ENCODE results near the gene APBA2. TPM values are rescaled to one million over a fixed set of nuclear protein-coding genes. Genes with fewer than 3 reads are reported as not detected.

Gene APBA2
- total RNA-seq, 2 donors from 2014 or later = 0.77 to 1.0 TPM

DNA sequence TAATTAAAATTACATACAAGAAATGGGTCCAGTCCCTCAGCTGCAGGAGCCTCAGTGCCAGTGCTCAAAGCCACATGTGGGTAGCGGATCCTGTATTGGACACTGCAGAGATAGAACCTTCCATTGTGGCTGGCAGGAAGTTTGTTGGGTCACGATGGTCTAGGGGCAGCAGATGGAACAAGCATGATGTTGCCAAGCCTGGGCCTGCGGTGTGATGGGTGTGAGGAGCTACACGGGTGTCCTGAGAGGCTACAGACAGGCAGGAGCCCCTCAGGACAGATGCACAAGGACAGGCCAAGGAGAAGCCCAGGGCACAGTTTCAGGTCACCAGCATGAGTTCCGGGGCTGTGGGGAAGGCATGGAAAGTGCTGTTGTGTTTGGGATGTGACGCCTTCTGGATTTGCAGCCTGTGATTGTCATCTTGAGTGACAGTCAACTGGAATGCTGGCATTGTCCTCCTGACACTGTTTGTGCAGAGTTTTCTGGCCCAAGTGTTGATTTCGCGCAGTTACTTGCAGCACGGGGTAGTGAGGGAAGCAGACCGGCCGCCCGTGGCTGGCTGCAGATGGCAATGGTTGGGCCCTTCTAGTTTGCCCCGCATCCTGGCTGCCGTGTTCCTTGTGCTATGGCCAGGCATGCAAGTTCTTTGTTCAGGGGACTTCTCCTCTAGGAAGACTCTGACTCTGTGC, 206.7 kb downstream of the APBA2 start:
- H3K9me3 ChIP-seq = no peaks in the 10 kb centered on the region

DNA sequence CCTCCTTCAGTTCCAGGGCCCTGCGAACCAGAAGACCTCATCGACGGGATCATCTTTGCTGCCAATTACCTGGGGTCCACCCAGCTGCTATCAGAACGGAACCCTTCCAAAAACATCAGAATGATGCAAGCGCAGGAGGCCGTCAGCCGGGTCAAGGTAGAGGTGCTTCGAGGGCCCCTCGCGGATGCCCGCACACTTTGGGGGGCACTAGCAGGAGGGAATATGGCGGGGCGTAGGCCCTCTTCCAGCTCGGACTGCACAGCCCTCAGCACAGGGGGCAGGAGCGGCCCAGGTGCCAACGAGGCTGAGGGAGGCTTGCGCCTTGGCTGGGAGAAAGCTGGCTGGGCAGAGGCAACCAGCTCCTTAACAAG, 207.3 kb downstream of the APBA2 start:
- H3K4me1 ChIP-seq = no peaks in the 10 kb centered on the region
- no peak overlapping the region for H3K27ac ChIP-seq
- H3K4me3 ChIP-seq = no peak overlapping the region
- H3K9ac ChIP-seq (ENCODE audit: low read depth in 2 of 2, low read length in 2 of 2) = no peak overlapping the region
- DNase-seq = no peak
- H3K27me3 ChIP-seq = no peaks in the 10 kb centered on the region
- intact Hi-C loops (cut with DNase I) = no loop called here
- TF ChIP-seq, protein P1, sequence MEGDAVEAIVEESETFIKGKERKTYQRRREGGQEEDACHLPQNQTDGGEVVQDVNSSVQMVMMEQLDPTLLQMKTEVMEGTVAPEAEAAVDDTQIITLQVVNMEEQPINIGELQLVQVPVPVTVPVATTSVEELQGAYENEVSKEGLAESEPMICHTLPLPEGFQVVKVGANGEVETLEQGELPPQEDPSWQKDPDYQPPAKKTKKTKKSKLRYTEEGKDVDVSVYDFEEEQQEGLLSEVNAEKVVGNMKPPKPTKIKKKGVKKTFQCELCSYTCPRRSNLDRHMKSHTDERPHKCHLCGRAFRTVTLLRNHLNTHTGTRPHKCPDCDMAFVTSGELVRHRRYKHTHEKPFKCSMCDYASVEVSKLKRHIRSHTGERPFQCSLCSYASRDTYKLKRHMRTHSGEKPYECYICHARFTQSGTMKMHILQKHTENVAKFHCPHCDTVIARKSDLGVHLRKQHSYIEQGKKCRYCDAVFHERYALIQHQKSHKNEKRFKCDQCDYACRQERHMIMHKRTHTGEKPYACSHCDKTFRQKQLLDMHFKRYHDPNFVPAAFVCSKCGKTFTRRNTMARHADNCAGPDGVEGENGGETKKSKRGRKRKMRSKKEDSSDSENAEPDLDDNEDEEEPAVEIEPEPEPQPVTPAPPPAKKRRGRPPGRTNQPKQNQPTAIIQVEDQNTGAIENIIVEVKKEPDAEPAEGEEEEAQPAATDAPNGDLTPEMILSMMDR (IDR thresholded peaks at IDR 0.05) = no peak
- no peaks in the 10 kb centered on the region for H3K36me3 ChIP-seq
- no peaks in the 10 kb centered on the region for H3K9me3 ChIP-seq

More for the DNA sequence above, 206.7 kb downstream of the APBA2 start:
- no peak overlapping the region for H3K9ac ChIP-seq (ENCODE audit: low read depth in 2 of 2, low read length in 2 of 2)
- H3K4me1 ChIP-seq = no peaks in the 10 kb centered on the region
- no peak overlapping the region for H3K4me3 ChIP-seq
- no peaks in the 10 kb centered on the region for H3K27me3 ChIP-seq
- DNase-seq = no peak
- TF ChIP-seq, protein P1 (IDR thresholded peaks at IDR 0.05) = no peak
- intact Hi-C loops (cut with DNase I) = no loop called here
- H3K27ac ChIP-seq = no peak overlapping the region
- H3K36me3 ChIP-seq = no peaks in the 10 kb centered on the region

DNA sequence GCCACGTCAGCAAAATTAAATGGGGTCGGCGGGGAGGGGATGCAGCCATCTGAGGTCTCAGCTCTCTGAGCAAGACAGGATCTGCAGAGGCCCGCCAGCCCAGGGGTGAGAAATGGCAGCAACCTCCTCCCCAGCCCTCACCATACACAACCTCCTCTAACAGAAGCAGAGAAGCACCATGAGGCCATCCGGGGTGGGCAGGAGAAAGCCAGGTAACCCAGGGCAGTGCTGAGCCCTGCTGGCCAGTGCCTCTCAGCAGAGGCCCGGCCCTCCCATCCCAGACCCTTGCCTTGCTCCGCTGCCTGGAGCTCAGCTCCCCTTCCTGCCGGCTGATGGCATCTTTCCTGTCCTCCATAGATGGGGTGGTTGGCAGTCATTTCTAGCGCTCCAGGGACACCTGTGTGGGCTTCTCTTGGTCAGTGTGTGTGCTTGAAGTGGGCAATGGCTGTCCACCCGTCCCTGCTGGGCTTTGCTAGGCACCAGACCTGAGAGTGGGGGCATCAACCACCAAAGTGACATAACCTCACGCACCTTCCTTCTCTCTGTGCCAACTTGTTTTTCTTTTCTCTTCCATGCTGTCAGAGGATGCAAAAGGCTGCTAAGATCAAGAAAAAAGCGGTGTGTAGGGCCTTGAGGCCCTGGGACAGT, 208.0 kb downstream of the APBA2 start:
- Histone ChIP-seq H3K9me3 (no peaks in the 10 kb centered on the region), H3K27me3 (no peaks in the 10 kb centered on the region), H3K4me3 (no peak overlapping the region), H3K36me3 (no peaks in the 10 kb centered on the region), H3K4me1 (no peaks in the 10 kb centered on the region), H3K27ac (no peak overlapping the region), H3K9ac (ENCODE audit: low read depth in 2 of 2, low read length in 2 of 2) (no peak overlapping the region)
- DNase-seq = no peak
- intact Hi-C loops (cut with DNase I) = no loop called here
- TF ChIP-seq, protein P1 (IDR thresholded peaks at IDR 0.05) = no peak

DNA sequence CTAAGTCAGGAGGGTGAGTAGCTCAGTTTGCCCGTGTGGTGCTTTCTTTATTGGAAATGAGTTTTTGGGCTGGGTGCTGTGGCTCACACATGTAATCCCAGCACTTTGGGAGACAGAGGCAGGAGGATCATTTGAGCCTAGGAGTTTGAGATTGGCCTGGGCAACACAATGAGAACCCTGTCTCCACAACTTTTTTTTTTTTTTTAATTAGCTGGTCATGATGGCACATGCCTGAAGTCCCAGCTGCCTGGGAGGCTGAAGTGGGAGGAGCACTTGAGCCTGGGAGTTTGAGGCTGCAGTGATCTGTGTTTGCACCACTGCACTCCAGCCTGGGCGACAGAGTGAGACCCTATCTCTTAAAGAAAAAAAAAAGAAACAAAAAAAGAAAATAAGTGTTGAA, 208.9 kb downstream of the APBA2 start:
- H3K4me1 ChIP-seq = no peaks in the 10 kb centered on the region
- H3K36me3 ChIP-seq = no peaks in the 10 kb centered on the region
- H3K4me3 ChIP-seq = no peak overlapping the region
- intact Hi-C loops (cut with DNase I) = no loop called here
- H3K9me3 ChIP-seq = no peaks in the 10 kb centered on the region
- no peaks in the 10 kb centered on the region for H3K27me3 ChIP-seq
- no peak for DNase-seq
- H3K9ac ChIP-seq (ENCODE audit: low read depth in 2 of 2, low read length in 2 of 2) = no peak overlapping the region
- TF ChIP-seq, protein P1 (IDR thresholded peaks at IDR 0.05) = no peak
- H3K27ac ChIP-seq = no peak overlapping the region

DNA sequence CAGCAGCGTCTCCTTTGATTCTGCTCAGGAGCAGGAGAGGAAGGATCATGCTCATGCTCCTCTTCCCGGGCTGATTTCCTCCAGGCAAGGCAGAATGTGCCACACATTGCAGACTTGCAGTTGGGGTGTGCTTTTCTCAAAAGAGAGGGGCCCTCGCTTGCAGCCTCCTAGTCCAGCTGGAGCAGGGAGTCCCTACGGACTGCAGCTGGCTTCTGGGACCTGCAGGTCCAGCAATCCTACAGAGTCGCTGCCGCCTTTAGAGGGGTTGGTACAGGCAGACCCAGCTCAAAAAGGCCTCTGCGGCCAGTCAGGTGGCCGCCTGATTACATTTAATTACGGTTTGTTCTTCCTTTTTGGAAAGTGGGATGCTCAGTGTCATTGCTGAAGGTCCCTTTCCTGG, 210.0 kb downstream of the APBA2 start:
- no peak for DNase-seq
- Histone ChIP-seq H3K9ac (ENCODE audit: low read depth in 2 of 2, low read length in 2 of 2) (no peak overlapping the region), H3K4me3 (no peak overlapping the region), H3K9me3 (no peaks in the 10 kb centered on the region), H3K27me3 (no peaks in the 10 kb centered on the region), H3K36me3 (no peaks in the 10 kb centered on the region), H3K4me1 (no peaks in the 10 kb centered on the region), H3K27ac (no peak overlapping the region)
- intact Hi-C loops (cut with DNase I) = no loop called here
- TF ChIP-seq, protein P1 (IDR thresholded peaks at IDR 0.05) = no peak

All from colonic mucosa (tissue), 4 donors.